Colon (tissue), 2 donors: Measurements from ENCODE around the gene ZFP1.
"Not testable (repeated sequence)": the region's sequence is repeated elsewhere in the genome, so short reads cannot be mapped to it uniquely, and the experiment has no call there.

Experiments
- FAIRE-seq: peaks from 2 replicates; lab custom pipeline; 2012; peaks lifted over from hg19 to GRCh38; lab: Jason Lieb, UNC
- donor health status: control.
- donor health status: control.

Gene ZFP1

GRCh38 chr16:75204410-75204758 lies 56.1 kb downstream of the ZFP1 start:
- FAIRE-seq, result no peak

DNA sequence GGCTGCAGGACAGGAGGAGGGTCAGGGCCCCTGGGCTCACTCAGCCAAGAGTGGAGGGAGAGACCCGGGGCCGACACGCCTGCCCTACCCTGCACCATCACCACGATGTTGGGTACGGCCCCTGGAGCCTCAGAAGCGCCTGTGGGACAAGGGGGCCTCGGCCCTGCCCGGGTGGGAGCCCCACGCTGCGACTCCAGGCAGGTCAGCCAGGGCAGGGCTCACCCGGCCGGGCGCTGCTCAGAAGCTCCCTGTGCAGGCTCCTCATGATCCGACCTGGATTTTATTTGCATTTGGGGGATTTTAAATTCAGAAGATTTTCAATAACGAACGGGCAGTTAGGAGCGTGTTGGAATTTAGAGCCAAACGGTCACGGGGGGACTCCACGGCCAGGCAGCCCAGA lies 56.6 kb downstream of the ZFP1 start:
- FAIRE-seq, result not testable (repeated sequence)

GRCh38 chr16:75205438-75205837 lies 57.1 kb downstream of the ZFP1 start:
- not testable (repeated sequence) for FAIRE-seq

DNA sequence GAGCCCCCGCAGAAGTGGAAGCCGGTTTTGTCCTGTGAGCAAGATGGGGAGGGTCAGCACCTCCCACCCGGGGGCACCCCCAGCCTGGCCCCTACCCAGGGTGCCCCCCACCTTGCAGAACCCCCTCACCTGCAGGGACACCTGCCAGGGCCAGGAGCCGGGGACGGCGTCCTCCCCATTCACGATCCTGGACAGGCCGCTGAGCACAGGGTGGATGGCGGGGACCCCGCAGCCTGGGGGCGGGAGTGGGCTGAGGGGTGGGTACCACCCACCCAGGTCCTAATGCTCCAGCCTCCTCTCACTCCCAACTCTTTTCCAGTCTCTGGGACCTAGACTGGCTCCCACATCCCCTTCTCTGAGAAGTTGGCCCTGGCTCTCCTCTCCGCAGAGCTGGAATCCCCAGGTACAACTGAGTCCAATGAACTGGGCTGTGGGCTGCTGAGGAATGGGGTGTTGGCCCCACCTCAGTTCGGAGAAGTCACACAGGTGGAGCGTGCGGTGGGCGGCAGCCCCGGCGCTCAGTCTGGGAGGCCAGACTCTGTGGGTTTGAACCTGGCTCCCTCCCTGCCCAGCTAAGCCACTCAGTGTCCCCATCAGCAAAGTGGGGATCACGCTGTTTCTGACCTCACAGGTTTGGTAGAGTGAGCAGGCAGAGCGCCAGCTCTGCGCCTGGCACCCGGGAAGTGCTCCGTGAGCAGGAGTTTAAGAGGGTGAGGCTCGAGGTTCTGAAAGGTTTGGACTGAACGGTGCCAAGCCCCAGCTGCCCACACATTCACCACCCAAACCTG lies 57.8 kb downstream of the ZFP1 start:
- not testable (repeated sequence) for FAIRE-seq

- FAIRE-seq, result no peak
Measured at GRCh38 chr16:75206749-75207451, 58.6 kb downstream of the ZFP1 start, which contains the start of gene CTRB2. Gene CTRB2, minus strand, starts transcription at chr16:75207161. Its CDS starts 20 bp downstream, at chr16:75207141.

- no peak for FAIRE-seq
Measured at GRCh38 chr16:75207831-75208230, 59.5 kb downstream of the ZFP1 start.

- no peak for FAIRE-seq
Measured at GRCh38 chr16:75208242-75208825, 60.0 kb downstream of the ZFP1 start.

- FAIRE-seq, result no peak
Measured at GRCh38 chr16:75208861-75209505, 60.7 kb downstream of the ZFP1 start.

DNA sequence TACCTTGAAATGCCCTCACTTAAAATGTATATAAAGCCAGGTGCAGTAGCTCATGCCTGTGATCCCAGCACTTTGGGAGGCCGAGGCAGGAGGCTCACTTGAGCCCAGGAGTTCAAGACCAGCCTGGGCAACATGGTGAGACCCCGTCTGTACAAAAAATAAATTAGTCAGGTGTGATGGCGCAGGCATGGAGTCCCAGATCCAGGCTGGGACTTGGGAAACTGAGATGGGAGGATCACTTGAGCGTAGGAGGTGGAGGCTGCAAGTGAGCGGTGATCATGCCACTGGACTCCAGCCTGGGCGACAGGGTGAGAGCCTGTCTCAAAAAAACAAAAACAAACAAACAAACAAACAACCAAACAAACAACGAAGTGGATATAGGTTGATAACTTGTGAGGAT lies 61.2 kb downstream of the ZFP1 start:
- FAIRE-seq, result not testable (repeated sequence)

- FAIRE-seq, result no peak
Measured at GRCh38 chr16:75209944-75210343, 61.6 kb downstream of the ZFP1 start.

GRCh38 chr16:75211286-75211685 lies 63.0 kb downstream of the ZFP1 start:
- not testable (repeated sequence) for FAIRE-seq

DNA sequence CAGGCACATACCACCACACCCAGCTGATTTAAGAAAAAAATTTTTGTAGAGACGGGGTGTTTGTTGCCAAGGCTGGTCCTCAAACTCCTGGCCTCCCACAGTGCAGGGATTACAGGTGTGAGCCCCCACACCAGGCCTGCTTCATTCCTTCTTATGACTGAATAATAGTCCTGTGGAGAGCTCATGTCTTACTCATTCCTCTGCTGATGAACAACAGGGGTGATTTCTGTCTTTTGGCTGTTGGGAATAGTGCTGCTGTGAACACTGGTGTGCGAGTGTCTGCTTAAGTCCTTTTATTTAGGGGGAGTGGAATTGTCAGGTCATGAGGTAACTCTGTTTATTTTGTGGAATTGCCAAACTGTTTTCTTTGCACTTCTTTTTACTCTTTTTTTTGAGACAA lies 67.8 kb downstream of the ZFP1 start:
- FAIRE-seq, result no peak

GRCh38 chr16:75216576-75216975 lies 68.3 kb downstream of the ZFP1 start:
- FAIRE-seq, result no peak

DNA sequence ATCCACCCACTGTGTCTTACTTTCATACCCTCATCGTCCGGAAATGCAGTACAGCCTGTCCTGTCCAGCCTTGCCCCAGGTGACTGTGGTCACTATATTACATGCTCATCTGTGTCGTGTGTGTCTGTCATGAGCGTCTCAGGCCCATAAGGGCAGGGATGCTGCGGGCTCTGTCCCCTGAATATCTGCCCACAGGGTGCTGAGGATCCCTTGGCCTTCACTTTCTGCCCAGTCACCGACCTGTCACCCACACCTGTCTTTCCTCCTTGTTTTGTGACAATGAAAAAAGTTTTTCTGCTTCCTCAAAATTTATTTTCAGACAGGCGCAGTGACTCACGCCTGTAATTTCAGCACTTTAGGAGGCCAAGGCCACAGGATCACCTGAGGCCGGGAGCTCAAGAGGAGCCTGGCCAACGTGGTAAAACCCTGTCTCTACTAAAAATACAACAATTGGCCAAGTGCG lies 69.1 kb downstream of the ZFP1 start:
- FAIRE-seq, result no peak

DNA sequence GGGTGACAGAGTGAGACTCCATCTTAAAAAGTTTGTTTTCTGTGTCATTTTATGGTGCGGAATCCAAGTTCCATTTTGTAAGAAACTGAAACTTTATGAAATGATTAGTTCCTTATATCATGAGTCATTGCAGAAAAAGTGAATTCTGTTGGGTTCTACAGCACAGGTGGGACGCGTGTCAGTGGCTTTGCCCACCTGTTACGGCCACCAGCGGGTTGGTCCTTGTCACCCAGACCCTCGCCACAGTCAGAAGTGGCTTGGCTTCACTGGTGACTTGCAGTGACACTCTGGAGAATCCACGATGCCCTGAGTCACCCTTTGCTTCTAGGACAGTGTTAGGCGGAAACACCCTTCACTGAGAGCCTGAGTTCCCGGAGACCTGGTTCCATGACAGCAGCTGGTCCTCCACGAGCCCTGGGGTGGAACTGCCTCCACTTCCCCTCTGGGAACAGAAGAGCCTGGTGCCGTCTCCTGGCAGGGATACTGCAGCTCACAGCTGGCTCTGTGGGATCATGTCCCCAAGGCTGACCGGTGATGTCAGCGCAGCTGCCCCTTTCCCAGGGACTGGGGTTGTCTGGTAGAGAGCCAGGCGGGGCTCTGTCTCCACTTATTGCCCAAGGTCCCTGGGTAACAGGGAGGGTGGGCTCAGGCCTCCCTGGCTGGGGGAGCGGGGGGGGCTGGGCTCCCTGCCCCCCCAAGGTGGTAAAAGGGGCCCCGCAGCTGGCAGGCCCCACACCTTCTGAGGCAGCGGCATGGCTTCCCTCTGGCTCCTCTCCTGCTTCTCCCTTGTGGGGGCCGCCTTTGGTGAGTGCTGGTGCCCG lies 70.1 kb downstream of the ZFP1 start, which contains the start of gene CTRB1:
Gene CTRB1 (plus strand): TSS at position 733 of the 821 bp plus-strand sequence. CDS start 20 bp downstream, at position 753.
- FAIRE-seq, result no peak

DNA sequence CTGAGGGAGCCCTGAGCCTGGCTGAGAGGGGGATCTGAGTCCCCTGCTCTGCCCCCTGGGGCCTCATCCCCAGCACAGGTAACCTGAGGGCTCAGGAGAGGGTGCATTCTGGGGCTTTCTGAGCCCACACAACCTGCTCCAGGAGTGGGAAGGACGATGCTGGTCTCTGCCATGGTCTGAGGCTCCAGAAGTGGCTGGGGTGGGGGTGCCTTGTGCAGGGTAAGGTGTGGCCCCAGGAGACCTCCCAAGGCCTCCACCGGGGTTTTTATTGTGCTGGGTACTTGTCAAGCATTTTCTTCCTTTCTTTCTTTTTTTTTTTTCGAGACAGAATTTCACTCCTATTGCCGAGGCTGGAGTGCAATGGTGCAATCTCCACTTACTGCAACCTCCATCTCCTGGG lies 70.8 kb downstream of the ZFP1 start:
- no peak for FAIRE-seq

GRCh38 chr16:75219838-75220237 lies 71.5 kb downstream of the ZFP1 start:
- FAIRE-seq, result no peak
